HG02610 (cell line): ENCODE data around the gene NT5C2.

Experiments
- ATAC-seq: cut with Tn5 transposase; IDR thresholded peaks from one replicate; pipeline ENCODE4 v1.9.1; 2021; ENCODE audit warnings: mild to moderate bottlenecking, moderate library complexity; ENCODE audit not compliant: unreplicated experiment

The NT5C2 gene

GRCh38 chr10:103066141-103067098 is 126.7 kb downstream of the NT5C2 start:
- no peak for ATAC-seq

GRCh38 chr10:103064956-103065355 is 128.1 kb downstream of the NT5C2 start:
- no peak for ATAC-seq

DNA sequence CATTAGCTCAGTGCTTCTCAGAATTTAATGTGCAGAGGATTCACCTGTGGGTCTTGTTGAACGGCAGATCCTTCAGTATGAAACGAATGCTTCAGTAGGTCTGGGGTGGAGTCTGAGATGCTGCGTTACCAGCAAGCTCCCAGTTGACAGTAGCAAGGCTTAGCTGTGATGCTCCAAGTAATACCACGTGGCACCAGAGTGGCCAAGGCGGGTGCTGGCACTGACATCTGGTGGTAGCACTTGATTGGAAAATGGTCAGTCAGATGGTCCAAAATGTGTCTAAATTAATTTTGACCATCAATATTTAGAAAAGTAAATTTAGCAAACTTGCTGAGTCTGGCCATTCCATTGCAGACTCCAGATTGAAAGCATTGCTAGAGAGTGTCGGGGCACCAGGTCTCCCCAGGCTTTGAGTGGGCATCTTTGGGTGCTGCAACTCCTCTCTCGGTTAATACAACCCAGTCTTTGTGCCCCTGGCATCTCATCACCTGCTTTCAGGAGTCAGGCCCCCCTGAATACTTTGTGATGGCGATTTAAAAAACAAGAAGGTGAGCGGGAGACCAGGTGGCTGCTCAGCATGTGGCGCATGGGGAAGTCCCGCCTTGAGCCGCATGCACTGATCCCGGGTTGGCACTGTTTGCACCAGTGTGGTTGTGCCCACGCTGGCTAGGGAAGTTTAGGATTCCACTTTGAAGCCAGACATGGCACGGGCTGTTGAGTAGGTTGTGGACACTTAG is 130.1 kb downstream of the NT5C2 start:
- no peak for ATAC-seq

- no peak for ATAC-seq
Measured at GRCh38 chr10:103060575-103060974, 132.5 kb downstream of the NT5C2 start.

GRCh38 chr10:103058034-103058433 is 135.0 kb downstream of the NT5C2 start:
- no peak for ATAC-seq

DNA sequence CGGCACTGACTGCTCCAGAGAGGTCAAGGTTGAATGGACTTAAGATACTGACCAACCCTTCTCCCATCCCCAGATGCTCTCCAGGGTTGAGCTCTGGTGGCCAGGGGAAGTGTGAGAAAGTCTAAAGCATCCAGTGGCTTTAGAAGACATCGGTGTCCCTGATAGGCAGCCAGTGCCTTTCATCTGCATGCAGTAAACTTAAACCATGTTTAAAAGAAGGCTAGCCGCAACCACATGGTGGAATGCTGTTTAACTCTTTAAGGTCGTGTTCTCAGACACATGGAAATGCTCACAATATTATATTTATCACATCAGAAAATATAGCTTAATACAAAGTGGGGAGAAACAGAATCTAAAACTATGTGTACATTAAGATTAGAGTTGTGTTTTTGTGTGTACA is 138.0 kb downstream of the NT5C2 start:
- ATAC-seq, result no peak

DNA sequence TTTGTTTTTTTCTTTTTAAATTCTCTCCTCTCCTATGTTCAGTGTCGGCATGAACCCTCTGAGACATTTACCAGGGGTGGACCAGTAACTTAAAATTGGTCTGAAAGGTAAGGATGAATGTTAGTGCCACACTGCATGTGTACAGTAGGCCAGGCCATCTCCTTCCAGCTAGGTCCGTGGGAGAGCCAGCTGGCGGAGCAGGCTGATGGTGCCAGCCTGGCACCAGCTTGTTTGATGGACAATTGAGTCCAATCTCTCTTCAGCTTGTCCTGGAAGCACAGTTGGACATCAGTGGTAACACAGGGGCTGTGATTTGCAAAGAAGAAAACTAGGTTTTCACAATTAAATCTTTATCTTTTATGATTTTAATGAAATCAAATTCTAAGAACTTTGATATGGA is 138.5 kb downstream of the NT5C2 start:
- ATAC-seq, result no peak

GRCh38 chr10:103053659-103054581 is 139.2 kb downstream of the NT5C2 start:
- peak; percentile 92 for ATAC-seq

GRCh38 chr10:103049237-103049636 is 143.8 kb downstream of the NT5C2 start:
- ATAC-seq, result no peak

GRCh38 chr10:103047381-103047780 is 145.7 kb downstream of the NT5C2 start:
- ATAC-seq, result no peak

DNA sequence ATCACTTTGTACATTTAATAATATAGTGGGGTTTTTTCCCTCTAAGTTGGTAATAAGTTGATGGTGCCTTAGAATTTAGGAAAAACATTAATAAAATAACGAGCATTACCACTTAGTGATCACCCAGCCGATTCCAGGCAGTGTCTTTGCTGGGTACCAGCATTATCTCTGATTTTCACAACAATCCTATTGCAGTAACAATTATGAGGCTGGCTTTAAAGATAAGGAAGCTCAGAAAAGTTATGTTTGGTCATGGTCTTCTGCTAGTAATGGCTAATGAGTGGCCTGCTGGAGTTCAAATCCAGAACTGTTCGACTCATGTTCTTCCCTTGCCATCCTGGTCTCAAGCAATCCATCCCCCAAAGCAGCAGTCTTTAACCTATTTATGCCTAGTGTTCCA is 147.1 kb downstream of the NT5C2 start:
- ATAC-seq, result no peak

DNA sequence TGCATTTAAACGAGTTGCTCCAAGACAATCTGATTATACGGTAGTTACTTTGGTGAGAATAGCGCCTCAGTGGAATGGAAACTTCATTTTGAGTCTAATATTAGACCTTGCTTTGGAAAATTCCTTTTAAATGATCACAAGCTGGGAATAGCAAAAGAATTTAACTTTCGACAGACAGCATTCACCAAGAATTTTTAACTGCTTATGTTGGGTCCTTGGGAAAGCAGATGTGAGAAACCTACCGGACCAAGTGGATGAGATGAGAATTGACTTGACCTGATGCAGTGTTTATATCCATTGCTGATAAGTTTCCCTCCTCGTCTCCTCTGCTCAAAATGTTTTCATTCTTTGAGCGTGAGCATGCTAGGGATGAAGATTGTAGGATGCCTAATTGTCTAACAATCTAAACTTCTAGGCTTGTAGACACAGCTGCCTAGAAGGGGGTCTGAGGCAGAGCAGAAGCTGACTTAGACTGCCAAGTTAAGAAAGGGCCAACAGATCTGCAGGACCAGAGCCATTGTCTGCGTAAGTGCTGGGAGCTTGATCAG is 148.1 kb downstream of the NT5C2 start:
- ATAC-seq, result no peak

DNA sequence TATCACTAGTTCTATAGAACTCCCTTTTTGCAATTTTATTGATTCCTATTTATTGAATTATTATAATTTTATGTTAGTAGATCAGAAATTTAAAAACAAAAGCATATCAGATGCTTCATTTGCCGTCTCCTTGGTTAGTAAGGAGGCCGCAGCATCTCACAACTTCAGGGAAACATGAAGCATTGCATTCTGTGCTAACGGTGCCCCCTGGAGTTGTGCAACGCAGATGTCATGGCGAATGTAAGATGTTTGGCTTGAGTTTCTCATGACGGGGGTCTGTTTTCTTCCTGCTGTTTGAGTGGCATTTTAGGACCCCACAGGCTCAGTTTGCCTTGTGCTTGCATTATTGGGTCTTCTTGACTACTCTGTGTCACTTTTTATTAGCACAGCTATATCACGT is 150.2 kb downstream of the NT5C2 start:
- no peak for ATAC-seq

GRCh38 chr10:103042129-103042528 is 150.9 kb downstream of the NT5C2 start:
- no peak for ATAC-seq

- ATAC-seq, result no peak
Measured at GRCh38 chr10:103041391-103041790, 151.7 kb downstream of the NT5C2 start.

GRCh38 chr10:103040418-103040817 is 152.7 kb downstream of the NT5C2 start:
- no peak for ATAC-seq

GRCh38 chr10:103038570-103038969 is 154.5 kb downstream of the NT5C2 start:
- ATAC-seq, result no peak
